Keratinocyte (primary cell): ENCODE data around the gene KRT6C. TPM values are rescaled to one million over a fixed set of nuclear protein-coding genes. Genes with fewer than 3 reads are reported as not detected.

Experiments used
- DNase-seq: peaks from one replicate; pipeline ENCODE4 v3.0.0-alpha.2; 2011; ENCODE audit warnings: low read depth, missing footprints, low spot score
- FAIRE-seq: peaks from 2 replicates; lab custom pipeline; 2011; peaks lifted over from hg19 to GRCh38; lab: Jason Lieb, UNC
- H2AFZ ChIP-seq: 2 replicates; pipeline ENCODE4 v1.6.0; 2012; ENCODE audit warnings: low read length, control low read depth, inconsistent platforms; ENCODE audit not compliant: control insufficient read depth
- H3K27ac ChIP-seq: 2 replicates; pipeline ENCODE4 v1.5.1; 2011; ENCODE audit warnings: low read length; ENCODE audit not compliant: control insufficient read depth, insufficient read depth
- H3K27me3 ChIP-seq: 3 replicates; pipeline ENCODE4 v1.6.0; 2011; ENCODE audit warnings: low read length; ENCODE audit not compliant: control insufficient read depth, insufficient read depth; ENCODE audit errors: extremely low read depth
- H3K36me3 ChIP-seq, 2 experiments: 2 replicates in 1 of 2; 3 replicates in 1 of 2; pipeline ENCODE4 v1.5.1; 2011; ENCODE audit warnings: low read length in 2 of 2, mild to moderate bottlenecking in 1 of 2; ENCODE audit not compliant: control insufficient read depth in 2 of 2, insufficient read depth in 2 of 2; ENCODE audit errors: extremely low read depth in 1 of 2
- H3K4me1 ChIP-seq: 3 replicates; pipeline ENCODE4 v1.5.1; 2011; ENCODE audit warnings: low read length; ENCODE audit not compliant: control insufficient read depth, insufficient read depth; ENCODE audit errors: extremely low read depth
- H3K4me2 ChIP-seq: 3 replicates; pipeline ENCODE4 v1.6.0; 2011; ENCODE audit warnings: low read depth, low read length; ENCODE audit not compliant: control insufficient read depth, insufficient read depth; ENCODE audit errors: extremely low read depth
- H3K4me3 ChIP-seq, 3 experiments: fragments of 200-600 bp in 1 of 3; sonication (generic) in 1 of 3; 2 replicates in 2 of 3; 3 replicates in 1 of 3; pipeline ENCODE4 v1.5.1; 2011 to 2016; ENCODE audit warnings: low read length in 3 of 3, mild to moderate bottlenecking in 3 of 3, control low read depth in 2 of 3, inconsistent platforms in 1 of 3, low read depth in 1 of 3, mixed read lengths in 1 of 3, mixed run types in 1 of 3, moderate library complexity in 1 of 3; ENCODE audit not compliant: control insufficient read depth in 2 of 3, insufficient read depth in 2 of 3; ENCODE audit errors: extremely low read depth in 1 of 3
- H3K79me2 ChIP-seq: 2 replicates; pipeline ENCODE4 v1.6.0; 2012; ENCODE audit warnings: low read length; ENCODE audit not compliant: control insufficient read depth, insufficient read depth
- H3K9ac ChIP-seq: 3 replicates; pipeline ENCODE4 v1.6.0; 2011; ENCODE audit warnings: low read length; ENCODE audit not compliant: control insufficient read depth, insufficient read depth; ENCODE audit errors: extremely low read depth
- H3K9me1 ChIP-seq: 3 replicates; pipeline ENCODE4 v1.6.0; 2011; ENCODE audit warnings: low read length; ENCODE audit not compliant: control insufficient read depth, insufficient read depth; ENCODE audit errors: extremely low read depth
- H3K9me3 ChIP-seq: 2 replicates; pipeline ENCODE4 v1.5.1; 2012; ENCODE audit warnings: low read depth, low read length; ENCODE audit not compliant: control insufficient read depth
- H4K20me1 ChIP-seq: 3 replicates; pipeline ENCODE4 v1.6.0; 2011; ENCODE audit warnings: low read length; ENCODE audit not compliant: control insufficient read depth, insufficient read depth; ENCODE audit errors: extremely low read depth
- CTCF ChIP-seq, 3 experiments: IDR thresholded peaks in 1 of 3; conservative IDR thresholded peaks in 1 of 3; optimal IDR thresholded peaks in 1 of 3; 2 replicates in 2 of 3; 3 replicates in 1 of 3; pipeline versions ENCODE3 to v1.5.1; 2011; ENCODE audit warnings: low read length in 3 of 3, mild to moderate bottlenecking in 3 of 3, moderate library complexity in 2 of 3, control low read depth in 1 of 3, inconsistent platforms in 1 of 3; ENCODE audit not compliant: insufficient read depth in 2 of 3; ENCODE audit errors: extremely low read depth in 1 of 3
- EZH2 ChIP-seq: IDR thresholded peaks from one replicate; pipeline ENCODE4 v1.6.1; 2012; ENCODE audit warnings: inconsistent platforms, mild to moderate bottlenecking, low read length, moderate library complexity
- dilution Hi-C: fragments of 300-500 bp; cut with MboI; formaldehyde crosslinking; loops from one replicate; pipeline ENCODE4 v1.7.0; 2020; ENCODE audit warnings: low sequenced_read_pairs; ENCODE audit not compliant: extremely low pct_ligation_motif_present
- polyA plus RNA-seq, 5 experiments: library from polyadenylated mRNA; depleted of rRNA in 3 of 5; stranded (reverse) in 3 of 5; stranded (forward) in 1 of 5; unstranded in 1 of 5; fragments of >200 nt; gene quantifications; 1 replicate in 1 of 5; 2 replicates in 3 of 5; 3 replicates in 1 of 5; pipeline versions ENCODE4 v1.2.1 to v1.2.3, GENCODE V29; 2011 to 2012; ENCODE audit warnings: missing spikeins in 2 of 5, low read depth in 1 of 5, low replicate concordance in 1 of 5

The KRT6C gene
- polyA plus RNA-seq, 1 donor (not counting 4 experiments of a cell fraction or from before 2014, with no cell fraction given): 357 TPM

DNA sequence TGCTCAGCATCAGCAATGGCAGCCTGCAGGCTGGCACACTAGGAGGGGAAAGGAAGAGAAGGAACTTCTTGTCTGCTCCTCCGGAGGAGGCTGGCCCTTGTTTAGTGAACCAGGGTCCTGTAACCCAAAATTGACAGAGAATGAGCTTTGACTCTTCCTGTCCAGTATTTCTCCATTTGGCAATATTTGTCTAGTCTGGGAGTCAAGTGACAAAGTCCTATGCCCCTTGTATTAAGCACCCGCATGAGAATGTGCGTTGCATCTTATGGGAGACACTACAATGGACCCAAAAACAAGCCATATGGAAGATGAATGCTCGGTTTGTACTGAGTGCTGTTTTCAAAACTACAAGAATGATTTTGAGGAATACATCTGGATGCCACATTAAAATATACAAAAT is 3.8 kb downstream of the KRT6C start:
- DNase-seq: no peak
- H3K27me3 ChIP-seq: no peaks in the 10 kb centered on the region
- TF ChIP-seq EZH2: no peak
- TF ChIP-seq CTCF (optimal IDR thresholded peaks at IDR 0.05 in 1 of 3, IDR thresholded peaks at IDR 0.05 in 1 of 3, conservative IDR thresholded peaks at IDR 0.05 in 1 of 3; ENCODE audit: extremely low read depth in 1 of 3, insufficient read depth in 2 of 3, low read length in 3 of 3): no peak
- H3K4me1 ChIP-seq: peaks cover 9% of the 10 kb centered on the region
- no peaks in the 10 kb centered on the region for H4K20me1 ChIP-seq
- no peaks in the 10 kb centered on the region for H3K79me2 ChIP-seq
- no peaks in the 10 kb centered on the region for H3K9me1 ChIP-seq
- no peak overlapping the region for H3K9ac ChIP-seq
- H3K4me2 ChIP-seq: no peak overlapping the region
- no peak overlapping the region for H3K4me3 ChIP-seq
- dilution Hi-C loops: no loop called here
- H3K9me3 ChIP-seq: no peaks in the 10 kb centered on the region
- no peak overlapping the region for H2AFZ ChIP-seq
- H3K27ac ChIP-seq: no peak overlapping the region
- no peak for FAIRE-seq
- H3K36me3 ChIP-seq: peaks cover 0 to 2% of the 10 kb centered on the region in 2 experiments

GRCh38 chr12:52464897-52465296 is 8.7 kb downstream of the KRT6C start:
- dilution Hi-C loops: no loop called here
- no peak overlapping the region for H3K4me3 ChIP-seq
- peaks cover 0 to 2% of the 10 kb centered on the region in 2 experiments for H3K36me3 ChIP-seq
- no peak overlapping the region for H3K9ac ChIP-seq
- H2AFZ ChIP-seq: no peak overlapping the region
- no peak for FAIRE-seq
- DNase-seq: no peak
- no peaks in the 10 kb centered on the region for H3K9me1 ChIP-seq
- TF ChIP-seq EZH2: no peak
- TF ChIP-seq CTCF (optimal IDR thresholded peaks at IDR 0.05 in 1 of 3, IDR thresholded peaks at IDR 0.05 in 1 of 3, conservative IDR thresholded peaks at IDR 0.05 in 1 of 3; ENCODE audit: extremely low read depth in 1 of 3, insufficient read depth in 2 of 3, low read length in 3 of 3): no peak
- no peaks in the 10 kb centered on the region for H3K27me3 ChIP-seq
- H3K4me1 ChIP-seq: no peaks in the 10 kb centered on the region
- no peak overlapping the region for H3K4me2 ChIP-seq
- H4K20me1 ChIP-seq: no peaks in the 10 kb centered on the region
- no peak overlapping the region for H3K27ac ChIP-seq
- no peaks in the 10 kb centered on the region for H3K9me3 ChIP-seq
- no peaks in the 10 kb centered on the region for H3K79me2 ChIP-seq
